AG04450 (cell line): Measurements from ENCODE around the gene MTCL3.

Source experiments
- CTCF ChIA-PET: fragments of 300-600, 350-600 bp; formaldehyde crosslinking; extraction: SDS; loops from one replicate; lab custom pipeline; 2022; ENCODE audit warnings: antibody characterized with exemption, inconsistent platforms; lab: Charles Lee
- POLR2A ChIA-PET: fragments of 350-600 bp; formaldehyde crosslinking; extraction: SDS; loops from one replicate; lab custom pipeline; 2021; ENCODE audit warnings: antibody characterized with exemption, inconsistent platforms; lab: Yijun Ruan, JAX
- DNase-seq: peaks from one replicate; pipeline ENCODE4 v3.0.0-alpha.2; 2011; ENCODE audit warnings: low read depth, low spot score
- H3K27ac ChIP-seq: one replicate; pipeline ENCODE4 v1.5.1; 2012; ENCODE audit warnings: low read depth, low read length, control low read depth
- H3K27me3 ChIP-seq: one replicate; pipeline ENCODE4 v1.6.0; 2012; ENCODE audit warnings: low read length; ENCODE audit not compliant: control insufficient read depth, insufficient read depth
- H3K4me3 ChIP-seq: 2 replicates; pipeline ENCODE4 v1.5.1; 2011; ENCODE audit warnings: mild to moderate bottlenecking, low read depth, low read length, control low read depth
- H3K9me3 ChIP-seq: 2 replicates; pipeline ENCODE4 v1.5.1; 2012; ENCODE audit warnings: low read length; ENCODE audit not compliant: control insufficient read depth, insufficient read depth
- TF ChIP-seq, protein P1 (sequence below): IDR thresholded peaks from 2 replicates; pipeline ENCODE4 v1.5.1; 2011; ENCODE audit warnings: low read depth, low read length, control low read depth, inconsistent platforms

Gene MTCL3

DNA sequence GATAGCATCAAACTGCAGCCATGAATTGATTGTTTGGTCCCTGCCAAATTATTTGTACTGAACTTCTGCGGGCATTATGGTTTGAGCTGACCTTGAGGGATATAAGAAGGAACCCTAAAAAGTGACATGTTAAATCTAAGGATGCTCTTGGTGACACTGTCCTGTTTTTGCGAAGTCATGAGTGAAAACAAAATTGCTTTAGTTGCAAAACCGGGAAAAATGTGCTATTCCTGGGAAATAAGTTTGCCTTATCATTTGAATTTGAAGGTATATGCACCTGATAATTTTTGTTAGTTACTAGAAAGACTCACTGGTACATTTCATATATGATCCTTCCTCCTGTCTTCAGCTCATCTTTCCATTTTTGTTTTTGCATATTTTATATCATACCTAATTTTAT is 67.7 kb downstream of the MTCL3 start:
- no peak for DNase-seq
- H3K4me3 ChIP-seq: no peak overlapping the region
- POLR2A ChIA-PET: no interaction called here
- no peaks in the 10 kb centered on the region for H3K9me3 ChIP-seq
- TF ChIP-seq, protein P1, sequence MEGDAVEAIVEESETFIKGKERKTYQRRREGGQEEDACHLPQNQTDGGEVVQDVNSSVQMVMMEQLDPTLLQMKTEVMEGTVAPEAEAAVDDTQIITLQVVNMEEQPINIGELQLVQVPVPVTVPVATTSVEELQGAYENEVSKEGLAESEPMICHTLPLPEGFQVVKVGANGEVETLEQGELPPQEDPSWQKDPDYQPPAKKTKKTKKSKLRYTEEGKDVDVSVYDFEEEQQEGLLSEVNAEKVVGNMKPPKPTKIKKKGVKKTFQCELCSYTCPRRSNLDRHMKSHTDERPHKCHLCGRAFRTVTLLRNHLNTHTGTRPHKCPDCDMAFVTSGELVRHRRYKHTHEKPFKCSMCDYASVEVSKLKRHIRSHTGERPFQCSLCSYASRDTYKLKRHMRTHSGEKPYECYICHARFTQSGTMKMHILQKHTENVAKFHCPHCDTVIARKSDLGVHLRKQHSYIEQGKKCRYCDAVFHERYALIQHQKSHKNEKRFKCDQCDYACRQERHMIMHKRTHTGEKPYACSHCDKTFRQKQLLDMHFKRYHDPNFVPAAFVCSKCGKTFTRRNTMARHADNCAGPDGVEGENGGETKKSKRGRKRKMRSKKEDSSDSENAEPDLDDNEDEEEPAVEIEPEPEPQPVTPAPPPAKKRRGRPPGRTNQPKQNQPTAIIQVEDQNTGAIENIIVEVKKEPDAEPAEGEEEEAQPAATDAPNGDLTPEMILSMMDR: no peak
- H3K27ac ChIP-seq: no peak overlapping the region
- no peaks in the 10 kb centered on the region for H3K27me3 ChIP-seq
- CTCF ChIA-PET: interaction anchor here (2.2 kb wide), 1 partner anchor 65 kb away, joined by 5 read pairs; no protein-coding TSS in a partner anchor

DNA sequence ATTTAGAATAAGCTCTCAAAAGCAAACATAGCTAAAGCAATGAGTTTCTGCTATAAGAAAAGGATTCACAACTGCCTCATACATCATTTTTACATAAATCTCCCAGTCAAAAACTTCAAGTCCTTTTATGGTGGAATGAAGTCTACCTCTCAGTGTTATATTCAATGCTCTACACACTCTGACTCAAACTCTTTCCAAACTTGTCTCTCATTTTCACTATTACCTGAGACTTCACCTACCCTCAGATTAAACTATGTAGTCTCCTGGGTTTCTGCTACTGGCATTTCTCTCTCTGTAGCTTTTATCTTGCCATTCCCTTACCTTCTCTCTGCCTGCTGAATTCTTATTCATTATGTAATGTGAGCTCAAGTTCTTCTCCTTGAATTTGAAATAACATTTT is 71.4 kb downstream of the MTCL3 start:
- CTCF ChIA-PET: interaction anchor here (1.0 kb wide), 1 partner anchor 69 kb away, joined by 4 read pairs; no protein-coding TSS in a partner anchor
- H3K9me3 ChIP-seq: no peaks in the 10 kb centered on the region
- H3K27me3 ChIP-seq: no peaks in the 10 kb centered on the region
- H3K27ac ChIP-seq: no peak overlapping the region
- H3K4me3 ChIP-seq: no peak overlapping the region
- TF ChIP-seq, protein P1: no peak
- POLR2A ChIA-PET: no interaction called here
- DNase-seq: no peak

DNA sequence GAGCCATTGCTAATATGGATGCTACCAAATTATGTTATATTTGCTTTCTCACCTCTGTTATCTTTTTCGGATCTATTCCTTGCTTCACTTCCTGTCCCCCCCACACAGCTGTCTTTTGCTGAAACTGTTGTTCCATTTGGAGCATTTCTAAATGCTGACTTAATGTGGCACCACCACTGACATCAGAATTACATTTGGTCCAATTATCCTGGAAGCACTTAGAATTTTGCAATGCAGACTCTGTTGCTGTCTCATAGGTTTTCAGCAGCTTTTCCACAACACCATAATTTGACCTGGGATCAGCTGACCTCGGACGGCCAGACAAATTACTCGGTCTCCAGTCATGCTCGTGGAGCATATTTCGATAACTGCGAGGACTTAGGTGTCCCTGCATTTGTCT is 72.8 kb downstream of the MTCL3 start:
- H3K27ac ChIP-seq: no peak overlapping the region
- CTCF ChIA-PET: no interaction called here
- POLR2A ChIA-PET: no interaction called here
- TF ChIP-seq, protein P1: no peak
- H3K27me3 ChIP-seq: no peaks in the 10 kb centered on the region
- DNase-seq: no peak
- H3K4me3 ChIP-seq: no peak overlapping the region
- H3K9me3 ChIP-seq: no peaks in the 10 kb centered on the region

DNA sequence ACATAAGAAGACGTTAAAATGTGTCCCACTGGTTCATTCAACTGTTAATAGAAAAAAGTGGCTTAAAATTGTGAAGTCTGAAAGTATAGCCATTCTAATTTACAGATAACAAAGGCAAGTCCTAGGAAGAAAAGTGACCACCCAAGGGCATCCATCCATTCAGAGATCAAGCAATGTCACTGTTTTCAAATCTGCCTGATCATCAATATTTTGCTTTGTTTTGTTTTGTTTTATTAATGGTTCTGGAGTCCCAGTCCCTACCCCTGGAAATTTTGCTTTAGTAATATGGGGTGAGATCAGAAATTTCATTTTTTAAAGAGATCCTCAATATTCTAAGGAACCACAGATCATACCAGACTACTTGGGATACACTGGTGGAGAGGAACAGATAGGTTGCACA is 77.3 kb downstream of the MTCL3 start:
- Histone ChIP-seq H3K27ac (no peak overlapping the region), H3K27me3 (no peaks in the 10 kb centered on the region), H3K9me3 (no peaks in the 10 kb centered on the region), H3K4me3 (no peak overlapping the region)
- POLR2A ChIA-PET: no interaction called here
- TF ChIP-seq, protein P1: no peak
- CTCF ChIA-PET: no interaction called here
- DNase-seq: no peak

DNA sequence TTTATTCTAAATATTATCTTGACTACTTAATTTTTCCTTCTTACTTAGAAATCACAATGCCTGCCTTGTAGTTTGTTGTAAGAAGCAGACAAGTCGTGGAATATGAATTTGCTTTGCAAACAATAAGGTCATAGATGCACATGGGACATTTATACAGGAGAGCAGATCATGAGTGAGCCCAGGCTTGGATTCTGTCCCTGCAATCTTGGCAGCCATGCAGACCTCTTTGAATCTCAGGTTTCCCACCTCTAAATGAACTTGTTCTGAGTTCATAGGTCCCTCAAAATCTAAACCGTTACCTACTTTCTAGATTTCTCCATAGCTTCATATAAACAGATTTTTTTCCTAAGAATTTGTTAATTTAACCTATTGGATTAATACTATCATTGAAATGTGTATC is 79.4 kb downstream of the MTCL3 start:
- POLR2A ChIA-PET: no interaction called here
- DNase-seq: no peak
- H3K27ac ChIP-seq: no peak overlapping the region

More for the DNA sequence above, 79.4 kb downstream of the MTCL3 start:
- Histone ChIP-seq H3K9me3 (no peaks in the 10 kb centered on the region), H3K4me3 (no peak overlapping the region), H3K27me3 (no peaks in the 10 kb centered on the region)
- TF ChIP-seq, protein P1: no peak
- CTCF ChIA-PET: no interaction called here
